Sigmoid colon (tissue), 7 donors: ENCODE measurements around the gene PDE4D. TPM values are rescaled to one million over a fixed set of nuclear protein-coding genes. Genes with fewer than 3 reads are reported as not detected.
A peak's percentile ranks its signal among the peaks of the same experiment; 100 is the strongest.

Source experiments
- DNase-seq: peaks from one replicate; pipeline ENCODE4 v3.0.0-alpha.2; 2019
- H3K27ac ChIP-seq, 4 donors: fragments of 200-600 bp; sonication (generic); one replicate each; pipeline ENCODE4 v1.5.1; 2016 to 2019; ENCODE audit warnings: mild to moderate bottlenecking in 1 of 4
- H3K27me3 ChIP-seq, 3 donors: fragments of 200-600 bp; sonication (generic); one replicate each; pipeline ENCODE4 v1.5.1; 2019; ENCODE audit warnings: mild to moderate bottlenecking in 1 of 3
- H3K36me3 ChIP-seq, 4 donors: fragments of 200-600 bp; sonication (generic); one replicate each; pipeline ENCODE4 v1.5.1; 2016 to 2019
- H3K4me1 ChIP-seq, 4 donors: fragments of 200-600 bp; sonication (generic); one replicate each; pipeline ENCODE4 v1.5.1; 2017 to 2019
- H3K4me3 ChIP-seq, 4 donors: fragments of 200-600 bp; sonication (generic); one replicate each; pipeline ENCODE4 v1.5.1; 2017 to 2019; ENCODE audit warnings: mild to moderate bottlenecking in 2 of 4, moderate library complexity in 1 of 4
- H3K9me3 ChIP-seq, 4 donors: fragments of 200-600 bp in 3 of 4; sonication (generic) in 3 of 4; one replicate each; pipeline versions ENCODE4 v1.5.1 to v1.6.1; 2013 to 2019
- CTCF ChIP-seq, 4 experiments: fragments of 450-650 bp in 3 of 4; fragments of 200-600 bp in 1 of 4; IDR thresholded peaks; one replicate each; pipeline ENCODE4 v1.5.1; 2016 to 2019; ENCODE audit warnings: antibody characterized with exemption in 4 of 4, mild to moderate bottlenecking in 3 of 4, moderate library complexity in 2 of 4
- EP300 ChIP-seq, 4 donors: sonication (generic); formaldehyde crosslinking; IDR thresholded peaks; one replicate each; pipeline ENCODE4 v1.6.1; 2017; ENCODE audit warnings: antibody characterized with exemption in 4 of 4
- POLR2A ChIP-seq, 2 donors: fragments of 450-650 bp; IDR thresholded peaks; one replicate each; pipeline ENCODE4 v1.6.1; 2016; ENCODE audit warnings: antibody characterized with exemption in 2 of 2, mild to moderate bottlenecking in 2 of 2, moderate library complexity in 2 of 2
- POLR2AphosphoS5 ChIP-seq, 4 donors: sonication (generic); formaldehyde crosslinking; IDR thresholded peaks; one replicate each; pipeline ENCODE4 v1.6.1; 2017; ENCODE audit warnings: antibody characterized with exemption in 4 of 4
- WGBS, 2 donors: extraction: QIAGEN DNeasy Blood & Tissue Kit; methylation state at CpG; one replicate each; pipeline ENCODE4 v1.1.7; 2013; 5-methylcytosine and 5-hydroxymethylcytosine counted together
- intact Hi-C: fragments of 100-400 bp; cut with DNase I; formaldehyde crosslinking; loops from one replicate; pipeline ENCODE4 v1.15.1; 2023
- polyA plus RNA-seq, 3 donors: library from polyadenylated mRNA; stranded (reverse); fragments of 200-250 nt; gene quantifications; one replicate each; pipeline ENCODE4 v1.2.3, GENCODE V29; 2013
- total RNA-seq, 4 donors: library from RNA; depleted of rRNA; stranded (reverse); fragments of >200 nt; gene quantifications; one replicate each; pipeline ENCODE4 v1.1.0, GENCODE V29; 2016
- donor health status: healthy with polysubstance abuse.
- donor health status: Bipolar disorder and iron deficiency.
- donor health status: healthy.

The PDE4D gene
- total and polyA plus RNA-seq, 7 donors, result 6.0 to 289 (median 169) TPM

- Histone ChIP-seq H3K4me1 (peaks cover 0 to 37% (median 31%) of the 10 kb centered on the region in 4 donors), H3K27ac (peak overlapping the region in 2 of 4 donors; percentile 3 to 75), H3K27me3 (no peaks in the 10 kb centered on the region), H3K9me3 (peaks cover 0 to 3% (median 0%) of the 10 kb centered on the region in 4 donors), H3K4me3 (no peak overlapping the region), H3K36me3 (no peaks in the 10 kb centered on the region)
- intact Hi-C loops, result no loop called here
- DNase-seq, result no peak
- TF ChIP-seq POLR2AphosphoS5 (IDR thresholded peaks at IDR 0.05) (no peak), POLR2A (IDR thresholded peaks at IDR 0.05) (no peak), CTCF (IDR thresholded peaks at IDR 0.05) (no peak), EP300 (IDR thresholded peaks at IDR 0.05) (no peak)
- WGBS, 2 donors, result 93 to 96% methylated on average over 5 of the region's 5 CpGs
Observed at GRCh38 chr5:59016925-59017324, 876.6 kb downstream of the PDE4D start.

- Histone ChIP-seq H3K36me3 (no peaks in the 10 kb centered on the region), H3K27me3 (no peaks in the 10 kb centered on the region), H3K4me1 (peaks cover 0 to 41% (median 35%) of the 10 kb centered on the region in 4 donors), H3K9me3 (peaks cover 0 to 3% (median 0%) of the 10 kb centered on the region in 4 donors), H3K27ac (peak overlapping the region in 1 of 4 donors; percentile 44), H3K4me3 (no peak overlapping the region)
- intact Hi-C loops, result loop anchor here (5.0 kb wide), 1 partner anchor 117 kb away; no protein-coding TSS in a partner anchor
- no peak for DNase-seq
- no peak for TF ChIP-seq EP300 (IDR thresholded peaks at IDR 0.05)
- TF ChIP-seq POLR2AphosphoS5 (IDR thresholded peaks at IDR 0.05), result no peak
- no peak for TF ChIP-seq POLR2A (IDR thresholded peaks at IDR 0.05)
- TF ChIP-seq CTCF (IDR thresholded peaks at IDR 0.05), result no peak
Observed at GRCh38 chr5:59008816-59009473, 884.6 kb downstream of the PDE4D start.

- peaks cover 0 to 3% (median 0%) of the 10 kb centered on the region in 4 donors for H3K9me3 ChIP-seq
- peaks cover 0 to 55% (median 47%) of the 10 kb centered on the region in 4 donors for H3K4me1 ChIP-seq
- H3K27ac ChIP-seq, result peak overlapping the region in 2 of 4 donors; percentile 0 to 44
- intact Hi-C loops, result loop anchor here (5.0 kb wide), 1 partner anchor 115 kb away; no protein-coding TSS in a partner anchor
- H3K36me3 ChIP-seq, result no peaks in the 10 kb centered on the region
- TF ChIP-seq POLR2AphosphoS5 (IDR thresholded peaks at IDR 0.05), result no peak
- TF ChIP-seq CTCF (IDR thresholded peaks at IDR 0.05), result peak in 1 of 4 experiments; percentile 15
- no peak for TF ChIP-seq EP300 (IDR thresholded peaks at IDR 0.05)
- H3K27me3 ChIP-seq, result no peaks in the 10 kb centered on the region
- DNase-seq, result no peak
- no peak overlapping the region for H3K4me3 ChIP-seq
- WGBS, 2 donors, result 18 to 19% methylated on average over 2 of the region's 2 CpGs
Observed at GRCh38 chr5:59007460-59008063, 886.0 kb downstream of the PDE4D start.

- intact Hi-C loops, result loop anchor here (5.0 kb wide), 1 partner anchor 114 kb away; no protein-coding TSS in a partner anchor
- 96 to 97% methylated on average over 7 of the region's 7 CpGs for WGBS, 2 donors
- TF ChIP-seq CTCF (IDR thresholded peaks at IDR 0.05) (no peak), EP300 (IDR thresholded peaks at IDR 0.05) (no peak), POLR2A (IDR thresholded peaks at IDR 0.05) (no peak), POLR2AphosphoS5 (IDR thresholded peaks at IDR 0.05) (no peak)
- DNase-seq, result no peak
- no peaks in the 10 kb centered on the region for H3K9me3 ChIP-seq
- H3K4me1 ChIP-seq, result peaks cover 0 to 69% (median 61%) of the 10 kb centered on the region in 4 donors
- no peaks in the 10 kb centered on the region for H3K36me3 ChIP-seq
- no peak overlapping the region for H3K4me3 ChIP-seq
- H3K27ac ChIP-seq, result peak overlapping the region in 1 of 4 donors; percentile 3
- H3K27me3 ChIP-seq, result no peaks in the 10 kb centered on the region
Observed at GRCh38 chr5:59005934-59006701, 887.4 kb downstream of the PDE4D start.
